Mucosa of gallbladder (tissue), 1 donor: ENCODE measurements around the gene CHAC1. TPM values are rescaled to one million over a fixed set of nuclear protein-coding genes. Genes with fewer than 3 reads are reported as not detected.
"Not testable (repeated sequence)": the region's sequence is repeated elsewhere in the genome, so short reads cannot be mapped to it uniquely, and the experiment has no call there.

Source experiments
- DNase-seq: peaks from one replicate; pipeline ENCODE4 v3.0.0-alpha.2; 2020; ENCODE audit warnings: low spot score
- total RNA-seq: library from RNA; stranded (reverse); gene quantifications from one replicate; pipeline ENCODE4 v1.2.1, GENCODE V29; 2021
- donor health status: DM: no; HTN: no; CAD: no.

Gene CHAC1
- total RNA-seq, 1 donor from 2014 or later, result 2.8 TPM

DNA sequence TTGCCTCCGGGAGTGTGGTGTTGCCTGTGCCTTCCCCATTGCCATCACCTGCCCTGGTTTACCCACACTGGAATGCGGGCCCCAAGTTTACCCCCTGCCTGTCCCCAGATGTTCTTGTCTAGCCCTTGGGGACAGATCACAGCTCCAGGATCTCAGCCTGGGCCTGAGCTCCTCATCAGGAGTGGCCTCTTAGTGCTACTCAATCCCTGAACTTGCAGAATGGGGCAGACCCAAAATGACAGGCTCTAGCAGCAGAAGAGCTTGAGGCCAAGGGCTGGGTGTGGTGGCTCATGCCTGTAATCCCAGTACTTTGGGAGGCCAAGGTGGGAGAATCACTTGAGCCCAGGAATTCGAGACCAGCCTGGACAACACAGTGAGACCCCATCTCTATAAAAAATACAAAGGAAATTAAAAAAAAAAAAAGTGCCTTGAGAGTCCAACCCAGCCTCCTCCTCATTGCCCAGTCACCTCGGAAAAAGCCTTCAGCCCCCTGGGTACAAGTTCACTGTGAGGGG lies 3.8 kb downstream of the CHAC1 start:
- DNase-seq, result no peak

DNA sequence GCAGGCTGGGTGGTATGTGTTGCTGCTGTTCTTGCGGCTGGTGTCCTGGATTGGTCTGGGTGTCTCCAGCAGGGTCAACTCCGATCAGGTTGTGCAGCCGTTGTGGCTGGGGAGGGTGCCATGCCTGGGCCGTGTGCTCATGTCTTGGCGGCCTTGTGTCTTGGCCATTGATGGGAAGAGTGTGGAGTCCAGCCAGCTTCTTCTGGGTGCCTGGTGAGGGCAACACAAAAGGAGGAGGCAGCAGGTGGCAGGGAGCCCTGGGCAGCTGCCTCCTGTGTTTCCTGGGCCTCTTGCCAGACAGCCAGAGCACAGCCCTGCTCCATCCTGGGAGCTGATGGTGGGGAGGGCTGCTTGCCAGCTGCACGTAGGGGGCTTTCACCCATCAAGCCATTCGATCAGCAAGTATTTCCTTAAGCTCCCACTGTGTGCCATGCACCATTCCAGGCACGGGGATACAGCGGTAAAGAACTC lies 4.3 kb downstream of the CHAC1 start:
- peak; percentile 85 for DNase-seq

DNA sequence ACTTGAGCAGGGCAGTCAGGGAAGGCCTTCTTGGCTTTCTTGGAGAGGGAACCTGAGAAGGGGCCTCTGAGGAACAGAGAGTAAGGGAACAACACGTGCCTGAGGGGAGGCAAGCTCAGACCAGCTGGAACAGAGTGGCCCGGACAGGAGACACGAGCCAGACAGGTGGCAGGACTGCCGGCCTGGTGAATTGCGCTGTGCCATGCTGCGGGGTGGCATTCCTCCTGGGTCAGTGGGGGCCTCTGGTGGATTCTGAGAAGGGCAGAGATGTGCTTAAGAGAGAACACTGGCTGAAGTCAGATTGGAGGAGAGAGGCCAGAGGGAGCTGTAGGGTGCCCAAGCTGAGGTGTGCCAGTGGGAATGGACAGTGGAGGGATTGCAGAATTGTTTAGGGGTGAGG lies 4.9 kb downstream of the CHAC1 start:
- DNase-seq, result no peak

- DNase-seq, result no peak
Measured at GRCh38 chr15:40958723-40959122, 5.5 kb downstream of the CHAC1 start.

GRCh38 chr15:40959331-40960141 lies 6.3 kb downstream of the CHAC1 start:
- DNase-seq, result no peak

DNA sequence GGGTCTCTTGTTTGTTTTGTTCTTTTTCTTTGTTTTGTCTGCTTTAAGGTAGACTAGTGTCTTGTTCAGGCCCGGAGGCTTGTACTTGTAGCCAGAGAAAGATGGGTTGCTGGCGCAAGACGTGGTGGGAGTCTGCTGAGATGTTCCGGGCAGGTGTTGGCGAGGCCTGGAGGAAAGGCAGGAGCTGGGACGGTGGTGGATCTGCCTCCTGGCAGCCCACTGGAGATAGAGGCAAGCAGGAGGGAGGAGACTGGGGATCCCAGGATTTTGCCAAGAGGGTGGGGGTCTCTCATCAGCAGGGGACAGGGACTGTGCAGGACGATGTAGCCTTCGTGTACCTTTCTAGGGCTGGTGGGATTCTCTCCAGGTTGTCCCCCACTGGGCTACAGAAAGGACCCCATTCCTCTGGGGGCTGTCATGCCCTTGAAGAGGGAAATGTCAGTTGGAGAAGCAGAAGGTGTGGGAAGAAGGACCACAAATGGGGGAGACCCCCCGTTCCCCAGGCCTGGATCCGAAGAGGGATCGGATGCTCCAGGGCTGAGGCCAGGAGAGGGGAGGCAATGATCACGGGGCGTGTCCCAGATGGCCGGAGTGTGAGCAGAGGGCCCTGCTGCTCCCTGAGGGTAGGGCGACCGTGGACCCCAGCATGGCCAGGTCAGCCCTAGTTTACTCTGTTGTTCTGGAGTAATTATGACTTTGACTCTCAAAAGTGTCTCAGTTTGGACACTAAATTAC lies 7.0 kb downstream of the CHAC1 start:
- no peak for DNase-seq

GRCh38 chr15:40960925-40961324 lies 7.7 kb downstream of the CHAC1 start:
- DNase-seq, result peak; percentile 43

GRCh38 chr15:40961740-40962139 lies 8.5 kb downstream of the CHAC1 start:
- not testable (repeated sequence) for DNase-seq

DNA sequence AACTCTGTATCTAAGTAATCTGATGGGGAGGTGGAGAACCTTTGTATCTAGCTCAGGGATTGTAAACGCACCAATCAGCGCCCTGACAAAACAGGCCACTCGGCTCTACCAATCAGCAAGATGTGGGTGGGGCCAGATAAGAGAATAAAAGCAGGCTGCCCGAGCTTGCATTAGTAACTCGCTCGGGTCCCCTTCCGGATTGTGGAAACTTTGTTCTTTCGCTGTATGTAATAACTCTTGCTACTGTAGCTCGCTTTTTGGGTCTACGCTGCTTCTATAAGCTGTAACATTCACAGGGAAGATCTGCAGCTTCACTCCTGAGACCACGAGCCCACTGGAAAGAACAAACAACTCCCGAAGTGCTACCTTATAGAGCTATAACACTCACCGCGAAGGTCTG lies 9.0 kb downstream of the CHAC1 start:
- not testable (repeated sequence) for DNase-seq

GRCh38 chr15:40963201-40963600 lies 9.9 kb downstream of the CHAC1 start:
- DNase-seq, result no peak

- no peak for DNase-seq
Measured at GRCh38 chr15:40964006-40964405, 10.7 kb downstream of the CHAC1 start.

DNA sequence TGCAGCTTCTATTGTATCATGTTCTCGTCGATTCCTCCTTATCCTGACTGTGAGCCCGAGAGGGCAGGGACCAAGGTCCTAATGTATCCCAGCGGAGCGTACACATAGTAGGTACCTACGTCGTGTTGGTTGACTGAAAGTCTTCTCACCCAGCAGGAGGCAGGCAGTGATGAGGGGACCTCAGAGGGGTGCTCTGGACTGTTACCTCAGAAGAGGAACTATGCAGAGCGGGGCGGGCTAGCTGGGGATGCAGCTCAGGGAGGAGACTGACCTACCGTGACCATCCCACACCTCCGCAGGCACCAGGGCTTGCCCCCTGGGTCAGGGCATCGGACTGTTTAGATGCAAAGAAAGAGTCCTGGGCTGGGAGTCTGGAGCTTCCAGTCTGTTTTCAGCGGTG lies 11.4 kb downstream of the CHAC1 start:
- DNase-seq, result no peak

- no peak for DNase-seq
Measured at GRCh38 chr15:40968290-40969085, 15.2 kb downstream of the CHAC1 start.

DNA sequence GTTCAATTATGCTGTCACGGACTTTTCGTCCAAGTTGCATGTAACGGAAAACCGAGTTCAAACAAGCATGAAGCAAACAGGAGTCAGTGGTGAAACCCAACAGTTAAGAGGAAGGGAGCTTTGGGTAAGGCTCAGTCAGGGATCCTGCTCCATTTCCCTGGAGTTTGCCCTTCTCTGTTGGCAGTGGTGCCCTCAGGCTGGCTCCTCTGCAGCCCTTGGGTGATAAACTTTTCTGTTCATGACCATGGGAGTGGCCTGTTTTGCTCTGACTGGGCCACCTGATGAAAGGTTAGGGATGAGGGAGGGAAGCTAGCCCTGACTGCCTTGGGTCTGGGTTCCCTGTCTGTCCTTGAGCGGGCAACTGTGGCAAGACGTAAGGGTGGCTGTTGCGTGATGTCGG lies 16.1 kb downstream of the CHAC1 start:
- no peak for DNase-seq

GRCh38 chr15:40974879-40975278 lies 21.6 kb downstream of the CHAC1 start:
- DNase-seq, result no peak

DNA sequence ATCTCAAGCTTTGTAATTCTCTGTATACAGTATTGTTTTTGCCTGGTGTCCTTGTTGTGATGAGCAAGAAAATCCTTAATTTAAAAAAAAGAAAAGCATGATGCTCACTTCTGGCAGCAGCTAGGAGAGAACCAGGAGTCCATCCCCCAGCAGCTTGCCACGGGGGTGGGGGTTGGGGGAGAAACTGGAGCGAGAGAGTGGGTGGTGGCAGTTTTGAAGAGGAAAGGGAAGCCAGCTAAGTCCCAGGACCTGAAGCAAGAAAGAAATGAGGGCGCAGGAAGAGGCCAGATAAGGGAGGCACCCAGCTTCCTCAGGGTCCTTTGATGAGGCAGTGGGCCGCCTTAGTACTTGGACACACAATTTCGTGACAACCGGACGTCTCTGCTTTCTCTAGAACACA lies 23.5 kb downstream of the CHAC1 start:
- DNase-seq, result no peak

- DNase-seq, result no peak
Measured at GRCh38 chr15:40978141-40978540, 24.9 kb downstream of the CHAC1 start.

GRCh38 chr15:40978562-40978961 lies 25.3 kb downstream of the CHAC1 start:
- DNase-seq, result no peak

DNA sequence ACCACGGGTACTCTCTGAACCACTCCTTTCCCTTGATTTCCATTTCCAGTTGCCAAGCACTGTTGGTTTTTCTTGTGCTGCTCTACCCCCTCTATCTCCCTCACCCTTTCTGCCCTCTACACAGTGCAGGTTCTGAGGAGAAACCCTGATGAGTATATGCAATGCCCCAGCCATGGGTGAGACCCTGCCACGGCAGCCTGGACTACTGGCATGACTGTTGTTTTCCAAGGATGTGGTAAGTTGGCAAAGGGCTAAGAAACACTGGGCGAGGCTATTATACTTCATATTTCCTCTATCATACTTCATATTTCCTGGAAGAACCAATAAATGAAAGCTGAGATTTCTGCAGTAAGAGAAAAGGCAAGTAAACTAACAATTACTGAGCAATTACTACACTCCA lies 27.9 kb downstream of the CHAC1 start:
- no peak for DNase-seq

DNA sequence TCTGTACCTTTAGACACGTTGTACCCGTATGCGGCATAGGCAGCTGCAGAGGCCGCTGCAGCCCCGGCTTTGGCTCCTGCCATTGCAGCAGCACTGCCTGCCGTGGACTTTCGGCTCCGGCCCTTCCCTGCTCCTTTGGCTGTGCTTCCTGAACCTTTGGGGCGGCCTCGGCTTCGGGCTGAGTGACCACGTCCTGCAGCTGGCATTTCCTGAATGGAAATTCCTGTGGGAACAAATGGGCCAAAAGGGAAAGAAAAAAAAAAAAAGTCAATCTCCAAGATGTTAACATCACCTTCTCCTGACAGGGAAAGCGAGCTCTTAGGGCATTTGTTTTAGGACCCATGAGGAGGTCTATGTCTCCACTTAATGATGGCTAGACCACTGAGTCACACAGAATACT lies 29.6 kb downstream of the CHAC1 start:
- no peak for DNase-seq

DNA sequence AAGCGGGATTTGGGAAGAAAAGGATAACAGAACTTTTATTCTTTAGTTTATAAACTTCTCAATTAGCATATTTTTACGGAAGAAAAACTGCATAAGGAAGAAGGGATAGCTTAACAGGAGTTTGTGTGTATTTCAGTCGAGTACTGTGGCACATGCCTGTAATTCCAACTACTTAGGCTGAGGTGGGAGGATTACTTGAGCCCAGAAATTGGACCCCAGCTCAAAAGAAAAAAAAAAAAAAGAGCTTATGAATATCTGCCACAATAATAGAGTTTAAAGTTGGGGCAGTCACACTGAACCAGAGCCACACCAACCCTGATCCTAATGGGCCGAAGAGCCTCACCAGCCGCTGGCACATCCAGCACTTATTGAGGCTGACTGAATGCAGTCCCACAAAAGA lies 31.1 kb downstream of the CHAC1 start:
- no peak for DNase-seq

DNA sequence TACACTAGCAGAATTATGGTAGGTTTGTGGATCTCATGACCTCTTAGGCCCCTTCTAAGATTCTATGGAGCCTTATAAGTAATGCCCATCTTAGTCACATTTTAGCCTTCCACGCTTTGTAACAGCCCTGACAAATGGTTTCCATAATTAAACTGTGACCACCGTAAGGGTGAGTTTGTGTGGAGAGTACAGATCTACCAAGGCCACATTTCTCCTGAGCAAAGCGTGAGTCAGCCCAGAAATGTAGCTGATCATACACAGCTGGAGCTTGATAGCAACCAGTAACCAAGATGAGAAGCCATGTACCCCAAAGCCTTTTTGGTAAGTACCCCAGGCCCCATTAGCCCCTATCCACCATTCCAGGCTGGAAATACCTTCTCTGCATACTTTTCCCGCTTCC lies 31.7 kb downstream of the CHAC1 start:
- no peak for DNase-seq
